Neuronal stem cell (in vitro differentiated cells): ENCODE data around the gene FDXR.
A peak's percentile ranks its signal among the peaks of the same experiment; 100 is the strongest.

Source experiments
- DNase-seq: peaks from one replicate; pipeline ENCODE4 v3.0.0-alpha.2; 2013; ENCODE audit warnings: low spot score
- H2AFZ ChIP-seq: one replicate; pipeline ENCODE4 v1.6.1; 2013; ENCODE audit warnings: mild to moderate bottlenecking, low read length, inconsistent platforms
- H2AK5ac ChIP-seq: 2 replicates; pipeline ENCODE4 v1.6.1; 2013; ENCODE audit warnings: low read depth, mild to moderate bottlenecking, inconsistent platforms, low read length, moderate library complexity, mixed read lengths
- H2BK120ac ChIP-seq: 2 replicates; pipeline ENCODE4 v1.6.1; 2013; ENCODE audit warnings: low read depth, mild to moderate bottlenecking, inconsistent platforms, low read length, moderate library complexity, mixed read lengths
- H2BK12ac ChIP-seq: one replicate; pipeline ENCODE4 v1.6.1; 2013; ENCODE audit warnings: low read length, inconsistent platforms
- H2BK15ac ChIP-seq: 2 replicates; pipeline ENCODE4 v1.6.1; 2013; ENCODE audit warnings: mild to moderate bottlenecking, low read length, inconsistent platforms, mixed read lengths
- H2BK5ac ChIP-seq: one replicate; pipeline ENCODE4 v1.6.1; 2013; ENCODE audit warnings: inconsistent platforms, mild to moderate bottlenecking, low read length, moderate library complexity
- H3K14ac ChIP-seq: one replicate; pipeline ENCODE4 v1.6.1; 2013; ENCODE audit warnings: low read length, inconsistent platforms
- H3K18ac ChIP-seq: 2 replicates; pipeline ENCODE4 v1.6.1; 2013; ENCODE audit warnings: low read length, inconsistent platforms
- H3K23ac ChIP-seq: 2 replicates; pipeline ENCODE4 v1.6.1; 2013; ENCODE audit warnings: low read depth, mild to moderate bottlenecking, mixed read lengths, low read length, inconsistent platforms; ENCODE audit not compliant: poor library complexity
- H3K27ac ChIP-seq: replicated peaks from 3 replicates; pipeline ENCODE4 v1.5.1; 2013; ENCODE audit warnings: low read length, inconsistent platforms
- H3K27me3 ChIP-seq, 3 experiments: 2 replicates each; pipeline ENCODE4 v1.6.1; 2013; ENCODE audit warnings: low read length in 3 of 3, mild to moderate bottlenecking in 2 of 3, inconsistent platforms in 1 of 3, low read depth in 1 of 3, mixed read lengths in 1 of 3, moderate library complexity in 1 of 3; ENCODE audit not compliant: control insufficient read depth in 3 of 3, insufficient read depth in 3 of 3
- H3K36me3 ChIP-seq, 2 donors: replicated peaks in 1 of 2; 2 replicates each; pipeline ENCODE4 v1.6.1; 2013; ENCODE audit warnings: low read length in 2 of 2; ENCODE audit not compliant: control insufficient read depth in 2 of 2, insufficient read depth in 2 of 2
- H3K4ac ChIP-seq: 2 replicates; pipeline ENCODE4 v1.6.1; 2013; ENCODE audit warnings: inconsistent platforms, mild to moderate bottlenecking, low read length, moderate library complexity
- H3K4me1 ChIP-seq, 2 donors: 1 replicate in 1 of 2; 2 replicates in 1 of 2; pipeline ENCODE4 v1.6.1; 2013; ENCODE audit warnings: low read length in 2 of 2, low read depth in 1 of 2; ENCODE audit not compliant: control insufficient read depth in 2 of 2, insufficient read depth in 1 of 2
- H3K4me2 ChIP-seq: one replicate; pipeline ENCODE4 v1.6.1; 2013; ENCODE audit warnings: mild to moderate bottlenecking, low read length, inconsistent platforms; ENCODE audit not compliant: insufficient read depth, poor library complexity, severe bottlenecking
- H3K4me3 ChIP-seq, 2 donors: 2 replicates each; pipeline ENCODE4 v1.5.1; 2013; ENCODE audit warnings: low read length in 2 of 2, mild to moderate bottlenecking in 2 of 2, inconsistent platforms in 1 of 2, moderate library complexity in 1 of 2
- H3K79me1 ChIP-seq: one replicate; pipeline ENCODE4 v1.6.1; 2013; ENCODE audit warnings: low read depth, mild to moderate bottlenecking, inconsistent platforms, low read length, moderate library complexity
- H3K9ac ChIP-seq: one replicate; pipeline ENCODE4 v1.6.1; 2013; ENCODE audit warnings: mild to moderate bottlenecking, low read depth, low read length, inconsistent platforms; ENCODE audit not compliant: poor library complexity
- H3K9me3 ChIP-seq, 2 donors: replicated peaks in 1 of 2; 2 replicates each; pipeline versions ENCODE3 to v1.6.1; 2013; ENCODE audit warnings: low read length in 2 of 2, mild to moderate bottlenecking in 2 of 2, inconsistent platforms in 1 of 2, low read depth in 1 of 2, mixed read lengths in 1 of 2, moderate library complexity in 1 of 2; ENCODE audit not compliant: control insufficient read depth in 2 of 2, insufficient read depth in 1 of 2
- H4K8ac ChIP-seq: one replicate; pipeline ENCODE4 v1.6.1; 2013; ENCODE audit warnings: low read depth, mild to moderate bottlenecking, inconsistent platforms, low read length, moderate library complexity
- H4K91ac ChIP-seq: one replicate; pipeline ENCODE4 v1.6.1; 2013; ENCODE audit warnings: low read length, low read depth, mild to moderate bottlenecking, inconsistent platforms; ENCODE audit not compliant: poor library complexity
- WGBS, 2 donors: extraction: QIAGEN DNeasy Blood & Tissue Kit; methylation state at CpG; one replicate each; pipeline ENCODE4 v1.1.7; 2013; ENCODE audit warnings: missing lambda C conversion rate in 2 of 2, mixed read lengths in 1 of 2; ENCODE audit not compliant: insufficient read length in 2 of 2, insufficient replicate concordance in 1 of 2; ENCODE audit errors: extremely low coverage in 2 of 2; 5-methylcytosine and 5-hydroxymethylcytosine counted together

The FDXR gene

GRCh38 chr17:74874615-74875037 is 1.8 kb upstream of the FDXR start:
- Histone ChIP-seq H4K91ac (no peak overlapping the region), H3K36me3 (peaks cover 3 to 21% of the 10 kb centered on the region in 2 donors), H4K8ac (no peak overlapping the region), H3K4me2 (no peak overlapping the region), H2AFZ (no peak overlapping the region), H2BK120ac (no peak overlapping the region), H3K27me3 (peaks cover 0 to 36% (median 0%) of the 10 kb centered on the region in 3 experiments), H3K14ac (no peak overlapping the region), H3K9me3 (no peaks in the 10 kb centered on the region), H2BK12ac (no peak overlapping the region), H3K9ac (no peak overlapping the region), H3K79me1 (peaks cover 7% of the 10 kb centered on the region), H3K18ac (no peak overlapping the region), H3K4ac (no peak overlapping the region), H2AK5ac (no peak overlapping the region), H3K27ac (no peak overlapping the region), H2BK5ac (no peak overlapping the region), H3K23ac (no peak overlapping the region), H3K4me3 (no peak overlapping the region), H3K4me1 (peaks cover 14 to 15% of the 10 kb centered on the region in 2 donors), H2BK15ac (no peak overlapping the region)
- DNase-seq, result no peak
- WGBS, 2 donors, result no CpG with 5 or more reads among the region's 5 CpGs

GRCh38 chr17:74873874-74874614 is 1.2 kb upstream of the FDXR start:
- DNase-seq, result no peak
- Histone ChIP-seq H3K4me1 (peaks cover 14 to 15% of the 10 kb centered on the region in 2 donors), H3K4me2 (peak overlapping the region; percentile 59), H2BK120ac (no peak overlapping the region), H2BK15ac (no peak overlapping the region), H3K4ac (no peak overlapping the region), H4K91ac (no peak overlapping the region), H2BK5ac (no peak overlapping the region), H3K14ac (no peak overlapping the region), H2BK12ac (no peak overlapping the region), H2AK5ac (no peak overlapping the region), H4K8ac (no peak overlapping the region), H3K23ac (no peak overlapping the region), H3K18ac (no peak overlapping the region), H2AFZ (peak overlapping the region; percentile 85), H3K27ac (no peak overlapping the region), H3K79me1 (peaks cover 7% of the 10 kb centered on the region), H3K4me3 (peak overlapping the region; percentile 70 to 92), H3K9me3 (no peaks in the 10 kb centered on the region), H3K36me3 (peaks cover 4 to 27% of the 10 kb centered on the region in 2 donors), H3K27me3 (peaks cover 0 to 30% (median 0%) of the 10 kb centered on the region in 3 experiments), H3K9ac (no peak overlapping the region)
- no CpG with 5 or more reads among the region's 6 CpGs for WGBS, 2 donors

GRCh38 chr17:74873037-74873873 is 461 bp upstream of the FDXR start:
- no peak overlapping the region for H2BK15ac ChIP-seq
- peak; percentile 100 for DNase-seq
- peak overlapping the region; percentile 76 for H3K18ac ChIP-seq
- peaks cover 14 to 15% of the 10 kb centered on the region in 2 donors for H3K4me1 ChIP-seq
- peak overlapping the region; percentile 59 for H3K4me2 ChIP-seq
- H3K23ac ChIP-seq, result peak overlapping the region; percentile 96
- peaks cover 5 to 30% of the 10 kb centered on the region in 2 donors for H3K36me3 ChIP-seq
- H3K27ac ChIP-seq, result peak overlapping the region; percentile 14
- peak overlapping the region; percentile 75 for H3K9ac ChIP-seq
- no peak overlapping the region for H2AK5ac ChIP-seq
- H2BK5ac ChIP-seq, result peak overlapping the region; percentile 93
- peak overlapping the region; percentile 97 for H2AFZ ChIP-seq
- WGBS, 2 donors, result no CpG with 5 or more reads among the region's 55 CpGs
- no peak overlapping the region for H2BK120ac ChIP-seq
- no peak overlapping the region for H4K91ac ChIP-seq
- no peak overlapping the region for H3K14ac ChIP-seq
- H4K8ac ChIP-seq, result no peak overlapping the region
- peak overlapping the region; percentile 85 to 92 for H3K4me3 ChIP-seq
- H2BK12ac ChIP-seq, result no peak overlapping the region
- H3K4ac ChIP-seq, result no peak overlapping the region
- H3K79me1 ChIP-seq, result peaks cover 7% of the 10 kb centered on the region
- no peaks in the 10 kb centered on the region for H3K9me3 ChIP-seq
- H3K27me3 ChIP-seq, result peaks cover 0 to 23% (median 0%) of the 10 kb centered on the region in 3 experiments
